ENCODE measurements around the gene KCNG4. TPM values are rescaled to one million over a fixed set of nuclear protein-coding genes. Genes with fewer than 3 reads are reported as not detected.

The KCNG4 gene
- total and polyA plus RNA-seq, 11 donors = not detected

DNA sequence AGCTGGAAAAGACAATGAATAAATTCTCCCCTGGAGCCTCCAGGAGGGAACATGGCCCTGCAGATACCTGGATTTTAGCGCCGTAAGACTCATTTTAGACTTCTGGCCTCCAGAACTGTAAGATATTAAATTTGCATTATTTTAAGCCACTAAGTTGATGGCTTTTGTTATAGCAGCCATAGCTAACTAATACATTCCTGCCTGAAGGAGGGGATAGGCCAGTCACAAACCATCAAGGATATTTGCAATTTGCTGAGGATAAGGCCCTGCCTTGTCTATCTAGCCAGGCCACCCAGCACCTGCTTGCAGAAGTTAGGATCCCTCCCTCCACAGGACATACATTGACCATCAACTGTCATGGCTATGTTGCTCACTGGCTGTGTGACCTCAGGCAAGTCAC, 4.9 kb upstream of the KCNG4 start:
- DNase-seq (no peak), ATAC-seq (no peak)
- 97 to 100% (median 98%) methylated on average over 2 of the region's 2 CpGs for WGBS, 4 donors
- H3K27me3 ChIP-seq = peaks cover 0 to 40% (median 0%) of the 10 kb centered on the region in 9 donors
- no peaks in the 10 kb centered on the region for H3K36me3 ChIP-seq
- intact Hi-C loops (cut with DNase I) = no loop called here
- H3K27ac ChIP-seq = no peak overlapping the region
- peaks cover 0 to 3% (median 0%) of the 10 kb centered on the region in 12 donors for H3K4me1 ChIP-seq
- H3K9me3 ChIP-seq = no peaks in the 10 kb centered on the region
- no peak overlapping the region for H3K4me3 ChIP-seq
- TF ChIP-seq POLR2A (IDR thresholded peaks at IDR 0.05) = no peak
- TF ChIP-seq, protein P1, sequence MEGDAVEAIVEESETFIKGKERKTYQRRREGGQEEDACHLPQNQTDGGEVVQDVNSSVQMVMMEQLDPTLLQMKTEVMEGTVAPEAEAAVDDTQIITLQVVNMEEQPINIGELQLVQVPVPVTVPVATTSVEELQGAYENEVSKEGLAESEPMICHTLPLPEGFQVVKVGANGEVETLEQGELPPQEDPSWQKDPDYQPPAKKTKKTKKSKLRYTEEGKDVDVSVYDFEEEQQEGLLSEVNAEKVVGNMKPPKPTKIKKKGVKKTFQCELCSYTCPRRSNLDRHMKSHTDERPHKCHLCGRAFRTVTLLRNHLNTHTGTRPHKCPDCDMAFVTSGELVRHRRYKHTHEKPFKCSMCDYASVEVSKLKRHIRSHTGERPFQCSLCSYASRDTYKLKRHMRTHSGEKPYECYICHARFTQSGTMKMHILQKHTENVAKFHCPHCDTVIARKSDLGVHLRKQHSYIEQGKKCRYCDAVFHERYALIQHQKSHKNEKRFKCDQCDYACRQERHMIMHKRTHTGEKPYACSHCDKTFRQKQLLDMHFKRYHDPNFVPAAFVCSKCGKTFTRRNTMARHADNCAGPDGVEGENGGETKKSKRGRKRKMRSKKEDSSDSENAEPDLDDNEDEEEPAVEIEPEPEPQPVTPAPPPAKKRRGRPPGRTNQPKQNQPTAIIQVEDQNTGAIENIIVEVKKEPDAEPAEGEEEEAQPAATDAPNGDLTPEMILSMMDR (IDR thresholded peaks at IDR 0.05) = no peak

DNA sequence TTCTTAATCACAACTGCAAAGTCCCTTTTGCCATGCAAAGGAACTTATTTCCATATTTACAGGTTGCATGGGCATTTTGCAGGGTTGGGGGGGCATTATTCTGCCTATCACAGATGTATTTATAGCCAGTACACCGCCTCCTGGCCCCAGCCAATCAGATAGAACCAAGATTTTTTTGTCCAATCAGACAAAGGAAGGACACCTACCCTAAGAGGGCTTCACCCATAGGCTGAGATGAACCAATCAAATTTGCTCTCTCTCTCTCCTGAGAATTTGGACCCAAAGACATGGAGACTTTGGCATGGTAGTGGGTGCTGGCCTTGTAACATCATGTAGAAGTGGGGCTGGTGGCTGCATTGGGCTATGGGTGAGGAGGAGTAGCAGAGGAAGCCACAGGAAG, 3.9 kb upstream of the KCNG4 start:
- TF ChIP-seq POLR2A (IDR thresholded peaks at IDR 0.05) = no peak
- TF ChIP-seq, protein P1 (IDR thresholded peaks at IDR 0.05) = no peak
- Histone ChIP-seq H3K4me3 (no peak overlapping the region), H3K27ac (no peak overlapping the region), H3K4me1 (peaks cover 0 to 9% (median 0%) of the 10 kb centered on the region in 12 donors), H3K27me3 (peaks cover 0 to 44% (median 4%) of the 10 kb centered on the region in 9 donors), H3K36me3 (no peaks in the 10 kb centered on the region), H3K9me3 (no peaks in the 10 kb centered on the region)
- DNase-seq (no peak), ATAC-seq (no peak)
- intact Hi-C loops (cut with DNase I) = no loop called here
- WGBS, 4 donors = 25 to 92% (median 82%) methylated on average over 1 of the region's 1 CpG

- TF ChIP-seq POLR2A (IDR thresholded peaks at IDR 0.05) = no peak
- TF ChIP-seq, protein P1 (IDR thresholded peaks at IDR 0.05) = no peak
- Histone ChIP-seq H3K4me1 (peaks cover 0 to 9% (median 0%) of the 10 kb centered on the region in 12 donors), H3K4me3 (no peak overlapping the region), H3K36me3 (no peaks in the 10 kb centered on the region), H3K9me3 (no peaks in the 10 kb centered on the region), H3K27me3 (peaks cover 0 to 47% (median 6%) of the 10 kb centered on the region in 9 donors), H3K27ac (no peak overlapping the region)
- DNase-seq (no peak), ATAC-seq (no peak)
- intact Hi-C loops (cut with DNase I) = no loop called here
- 78 to 89% (median 84%) methylated on average over 9 of the region's 9 CpGs for WGBS, 4 donors
Measured at GRCh38 chr16:84242839-84243238, 3.0 kb upstream of the KCNG4 start.

DNA sequence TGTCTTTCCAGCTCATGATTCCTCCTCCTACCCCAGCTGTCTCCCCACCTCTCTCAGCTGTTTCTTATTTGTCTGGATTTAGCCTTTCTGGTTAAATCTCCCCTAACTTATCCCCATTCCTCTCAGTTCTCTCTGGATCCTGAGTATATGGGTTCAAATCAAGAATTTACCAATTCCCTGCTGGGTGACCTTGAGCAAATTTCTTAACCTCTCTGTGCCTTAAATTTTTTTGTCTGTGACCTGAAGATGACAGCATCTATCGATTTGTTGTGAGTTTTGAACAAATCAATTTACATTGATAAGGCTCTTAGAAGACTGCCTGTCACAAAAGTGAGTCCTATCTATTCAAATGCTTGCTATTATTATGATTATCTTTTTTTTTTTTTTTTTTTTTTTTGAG, 2.0 kb upstream of the KCNG4 start:
- Histone ChIP-seq H3K36me3 (no peaks in the 10 kb centered on the region), H3K27me3 (peaks cover 0 to 53% (median 6%) of the 10 kb centered on the region in 9 donors), H3K4me3 (no peak overlapping the region), H3K27ac (no peak overlapping the region), H3K4me1 (peaks cover 0 to 9% (median 0%) of the 10 kb centered on the region in 12 donors), H3K9me3 (no peaks in the 10 kb centered on the region)
- no peak for DNase-seq
- intact Hi-C loops (cut with DNase I) = no loop called here
- TF ChIP-seq, protein P1 (IDR thresholded peaks at IDR 0.05) = no peak
- TF ChIP-seq POLR2A (IDR thresholded peaks at IDR 0.05) = no peak
- ATAC-seq = no peak
- 49 to 73% (median 60%) methylated on average over 1 of the region's 1 CpG for WGBS, 4 donors
